Endothelial cell (in vitro differentiated cells): Measurements from ENCODE around the gene STK11. TPM values are rescaled to one million over a fixed set of nuclear protein-coding genes. Genes with fewer than 3 reads are reported as not detected.

ENCODE experiments used
- DNase-seq: peaks from one replicate; pipeline ENCODE4 v3.0.0; 2021; ENCODE audit warnings: low spot score
- H3K27ac Mint-ChIP-seq: one replicate; pipeline ENCODE4 v1.8.0; 2021; ENCODE audit warnings: mixed read lengths, inconsistent platforms; ENCODE audit not compliant: unreplicated experiment
- H3K27me3 Mint-ChIP-seq: one replicate; pipeline ENCODE4 v1.8.0; 2021; ENCODE audit warnings: mild to moderate bottlenecking, moderate library complexity, mixed read lengths, inconsistent platforms; ENCODE audit not compliant: unreplicated experiment
- H3K36me3 Mint-ChIP-seq: one replicate; pipeline ENCODE4 v1.8.0; 2021; ENCODE audit warnings: mild to moderate bottlenecking, low read depth, mixed read lengths, inconsistent platforms; ENCODE audit not compliant: unreplicated experiment
- H3K4me1 Mint-ChIP-seq: one replicate; pipeline ENCODE4 v1.8.0; 2021; ENCODE audit warnings: mild to moderate bottlenecking, mixed read lengths, inconsistent platforms; ENCODE audit not compliant: unreplicated experiment
- H3K4me3 Mint-ChIP-seq: one replicate; pipeline ENCODE4 v1.8.0; 2021; ENCODE audit warnings: mild to moderate bottlenecking, mixed read lengths, inconsistent platforms; ENCODE audit not compliant: unreplicated experiment
- H3K9me3 Mint-ChIP-seq: one replicate; pipeline ENCODE4 v1.8.0; 2021; ENCODE audit warnings: mixed read lengths, inconsistent platforms; ENCODE audit not compliant: unreplicated experiment
- CTCF ChIP-seq: fragments of 200-600 bp; sonication (generic); IDR thresholded peaks from one replicate; pipeline ENCODE4 v1.5.0; 2021; ENCODE audit warnings: antibody characterized with exemption; ENCODE audit not compliant: unreplicated experiment
- total RNA-seq: library from RNA; stranded (reverse); fragmentation: NEBNext Ultra II Directional; extraction: Animal tissue kit (Norgen Biotek cat#: 25700); gene quantifications from one replicate; pipeline ENCODE4 v1.2.1, GENCODE V29; 2021; ENCODE audit not compliant: unreplicated experiment

STK11 gene
- total RNA-seq, 1 donor from 2014 or later = 63.9 TPM

- Mint-ChIP-seq H3K27ac (peak overlapping the region; percentile 90), H3K9me3 (no peaks in the 10 kb centered on the region), H3K36me3 (peaks cover 10% of the 10 kb centered on the region), H3K4me1 (peaks cover 7% of the 10 kb centered on the region), H3K4me3 (peak overlapping the region; percentile 96), H3K27me3 (peaks cover 16% of the 10 kb centered on the region)
- peak; percentile 77 for DNase-seq
- TF ChIP-seq CTCF = no peak
These were observed 45.1 kb downstream of the STK11 start for GRCh38 chr19:1250437-1251260.

GRCh38 chr19:1251330-1252220 lies 46.0 kb downstream of the STK11 start:
- Mint-ChIP-seq H3K9me3 (no peaks in the 10 kb centered on the region), H3K27ac (peak overlapping the region; percentile 90), H3K36me3 (peaks cover 10% of the 10 kb centered on the region), H3K4me3 (peak overlapping the region; percentile 96), H3K4me1 (peaks cover 7% of the 10 kb centered on the region), H3K27me3 (peaks cover 18% of the 10 kb centered on the region)
- TF ChIP-seq CTCF = no peak
- DNase-seq = peak; percentile 63

GRCh38 chr19:1252221-1252820 lies 46.7 kb downstream of the STK11 start:
- Mint-ChIP-seq H3K27ac (peak overlapping the region; percentile 78), H3K36me3 (peaks cover 11% of the 10 kb centered on the region), H3K4me3 (peak overlapping the region; percentile 88), H3K4me1 (peaks cover 9% of the 10 kb centered on the region), H3K27me3 (peaks cover 17% of the 10 kb centered on the region), H3K9me3 (no peaks in the 10 kb centered on the region)
- DNase-seq = peak; percentile 38
- TF ChIP-seq CTCF = no peak

- TF ChIP-seq CTCF = no peak
- Mint-ChIP-seq H3K36me3 (peaks cover 17% of the 10 kb centered on the region), H3K4me1 (peaks cover 15% of the 10 kb centered on the region), H3K4me3 (no peak overlapping the region), H3K9me3 (no peaks in the 10 kb centered on the region), H3K27me3 (peaks cover 15% of the 10 kb centered on the region), H3K27ac (no peak overlapping the region)
- DNase-seq = no peak
These were observed 47.4 kb downstream of the STK11 start for GRCh38 chr19:1252821-1253513.
